RWPE1 (cell line): Measurements from ENCODE around the gene HCN1.

ENCODE experiments used
- CTCF ChIA-PET: fragments of 350-600 bp; sonication (Branson Sonifier 250); formaldehyde crosslinking; extraction: SDS; loops from one replicate; lab custom pipeline; 2021; lab: Yijun Ruan, JAX
- POLR2A ChIA-PET: fragments of 400-600 bp; formaldehyde crosslinking; extraction: SDS; loops from one replicate; lab custom pipeline; 2020; ENCODE audit warnings: antibody characterized with exemption; ENCODE audit not compliant: low non-redundant PET; lab: Yijun Ruan, JAX
- DNase-seq: peaks from one replicate; pipeline ENCODE4 v3.0.0; 2012; ENCODE audit warnings: low spot score
- H3K27ac ChIP-seq: fragments of 450-650 bp; 2 replicates; pipeline ENCODE4 v1.5.1; 2017
- TF ChIP-seq, protein P1 (sequence below): fragments of 450-650 bp; conservative IDR thresholded peaks from 2 replicates; pipeline ENCODE4 v1.5.1; 2017; ENCODE audit warnings: low read depth, mild to moderate bottlenecking

HCN1 gene

DNA sequence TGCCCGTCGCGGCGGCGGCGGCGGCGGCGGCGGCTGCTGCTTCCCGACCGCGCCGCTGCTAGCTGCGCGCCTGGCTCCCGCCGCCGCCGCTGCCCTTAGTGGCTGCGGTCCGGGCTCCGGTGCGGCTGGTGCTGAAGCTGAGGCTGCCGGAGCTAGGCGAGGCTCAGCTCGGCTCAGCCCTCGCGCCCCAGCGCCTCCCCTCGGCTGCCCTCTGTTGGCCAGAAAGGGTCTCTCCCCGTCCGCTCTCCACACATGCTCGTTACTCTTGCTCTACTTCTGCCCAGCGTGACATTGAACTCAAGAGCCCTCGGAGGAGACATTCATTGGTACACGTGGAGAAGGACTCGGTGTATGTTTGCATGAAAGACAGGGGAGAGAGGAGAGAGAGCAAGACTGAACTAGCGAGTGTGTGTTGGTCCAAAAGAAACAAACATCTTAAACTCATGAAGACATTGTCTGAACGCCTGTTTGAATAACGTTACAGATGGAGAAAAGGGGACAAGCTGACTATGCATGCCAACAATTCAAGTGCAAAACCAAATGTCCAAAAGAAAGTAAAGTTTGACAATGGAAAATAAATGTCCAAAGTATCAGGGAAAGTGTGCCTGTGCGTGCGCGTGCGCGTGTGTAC lies at the start of gene HCN1:
Gene HCN1, minus strand, starts transcription at position 175 of the 631 bp plus-strand sequence.
- ChIA-PET CTCF (interaction anchor here (0.6 to 1.9 kb wide), 4 partner anchors 30 to 980 kb away, joined by 3 to 11 read pairs (median 4); no protein-coding TSS in a partner anchor), POLR2A (no interaction called here)
- peak; percentile 69 for DNase-seq
- TF ChIP-seq, protein P1, sequence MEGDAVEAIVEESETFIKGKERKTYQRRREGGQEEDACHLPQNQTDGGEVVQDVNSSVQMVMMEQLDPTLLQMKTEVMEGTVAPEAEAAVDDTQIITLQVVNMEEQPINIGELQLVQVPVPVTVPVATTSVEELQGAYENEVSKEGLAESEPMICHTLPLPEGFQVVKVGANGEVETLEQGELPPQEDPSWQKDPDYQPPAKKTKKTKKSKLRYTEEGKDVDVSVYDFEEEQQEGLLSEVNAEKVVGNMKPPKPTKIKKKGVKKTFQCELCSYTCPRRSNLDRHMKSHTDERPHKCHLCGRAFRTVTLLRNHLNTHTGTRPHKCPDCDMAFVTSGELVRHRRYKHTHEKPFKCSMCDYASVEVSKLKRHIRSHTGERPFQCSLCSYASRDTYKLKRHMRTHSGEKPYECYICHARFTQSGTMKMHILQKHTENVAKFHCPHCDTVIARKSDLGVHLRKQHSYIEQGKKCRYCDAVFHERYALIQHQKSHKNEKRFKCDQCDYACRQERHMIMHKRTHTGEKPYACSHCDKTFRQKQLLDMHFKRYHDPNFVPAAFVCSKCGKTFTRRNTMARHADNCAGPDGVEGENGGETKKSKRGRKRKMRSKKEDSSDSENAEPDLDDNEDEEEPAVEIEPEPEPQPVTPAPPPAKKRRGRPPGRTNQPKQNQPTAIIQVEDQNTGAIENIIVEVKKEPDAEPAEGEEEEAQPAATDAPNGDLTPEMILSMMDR: peak; percentile 98
- no peak within 1 kb of the TSS for H3K27ac ChIP-seq

DNA sequence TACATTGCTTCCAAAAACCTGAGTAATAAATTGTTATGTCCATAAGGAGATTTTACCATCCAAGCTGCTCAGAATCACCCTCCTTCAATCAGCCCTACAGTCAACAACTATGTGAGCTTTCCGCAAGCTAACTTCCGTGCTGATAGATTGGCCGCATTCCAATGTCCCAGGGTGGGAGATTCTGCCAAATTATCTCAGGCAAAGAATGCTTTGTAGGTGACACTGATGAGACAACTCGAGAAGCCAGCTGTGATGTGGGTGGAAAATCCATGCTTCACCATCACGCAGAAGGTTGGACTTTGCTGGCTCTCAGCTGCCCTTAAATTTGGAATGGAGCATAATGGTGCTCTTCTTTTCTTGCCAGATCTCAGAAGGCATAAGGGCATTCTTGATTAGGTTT lies 44.9 kb upstream of the HCN1 start:
- POLR2A ChIA-PET: no interaction called here
- CTCF ChIA-PET: interaction anchor here (0.7 kb wide), 1 partner anchor 28 kb away, joined by 10 read pairs; no protein-coding TSS in a partner anchor
- no peak for DNase-seq

DNA sequence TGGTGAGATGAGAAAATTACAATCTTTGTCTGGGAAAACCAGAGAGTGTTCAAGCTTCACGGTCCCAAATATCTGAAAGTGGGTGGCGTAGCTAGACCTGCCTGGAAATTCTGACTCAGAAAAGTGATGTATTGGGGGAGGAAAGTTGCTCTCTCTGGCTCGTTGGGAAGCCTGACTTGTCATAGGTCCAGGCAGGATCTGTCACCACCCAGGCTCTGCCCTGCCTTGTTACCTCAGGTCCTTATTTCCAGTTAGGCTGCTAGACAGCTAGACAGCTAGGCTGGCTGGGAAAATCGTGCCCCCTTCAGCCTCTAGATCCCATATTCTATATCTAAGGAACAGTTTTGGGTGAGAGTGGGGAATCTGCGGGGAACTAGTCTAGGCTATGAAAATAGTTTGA lies 41.0 kb upstream of the HCN1 start:
- TF ChIP-seq, protein P1: no peak
- H3K27ac ChIP-seq: no peak overlapping the region
- DNase-seq: no peak
- ChIA-PET CTCF (no interaction called here), POLR2A (no interaction called here)

More for the DNA sequence above, 44.9 kb upstream of the HCN1 start:
- TF ChIP-seq, protein P1: no peak
- no peak overlapping the region for H3K27ac ChIP-seq

DNA sequence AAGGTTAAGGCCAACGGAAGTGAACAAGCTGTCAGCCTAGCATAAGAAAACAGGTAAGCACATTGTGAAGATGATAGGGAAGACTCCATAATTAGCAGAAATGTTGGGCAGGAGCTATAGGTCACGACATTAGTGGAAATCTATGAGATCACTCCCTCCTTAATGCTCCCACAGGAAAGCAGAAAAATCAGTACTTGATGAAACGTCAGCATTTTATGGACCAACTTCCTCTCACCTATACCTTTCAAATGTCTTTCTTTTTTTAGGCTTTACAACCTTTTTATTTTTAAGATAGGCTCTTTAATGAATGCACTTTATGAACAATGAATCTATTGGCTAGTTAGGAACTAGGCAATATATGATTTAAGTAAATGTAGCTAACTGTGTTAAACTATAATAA lies 29.4 kb upstream of the HCN1 start:
- H3K27ac ChIP-seq: no peak overlapping the region
- ChIA-PET POLR2A (no interaction called here), CTCF (interaction anchor here (0.7 to 1.0 kb wide), 2 partner anchors 687 to 951 kb away, joined by 3 to 5 read pairs; no protein-coding TSS in a partner anchor)
- TF ChIP-seq, protein P1: no peak
- DNase-seq: no peak

DNA sequence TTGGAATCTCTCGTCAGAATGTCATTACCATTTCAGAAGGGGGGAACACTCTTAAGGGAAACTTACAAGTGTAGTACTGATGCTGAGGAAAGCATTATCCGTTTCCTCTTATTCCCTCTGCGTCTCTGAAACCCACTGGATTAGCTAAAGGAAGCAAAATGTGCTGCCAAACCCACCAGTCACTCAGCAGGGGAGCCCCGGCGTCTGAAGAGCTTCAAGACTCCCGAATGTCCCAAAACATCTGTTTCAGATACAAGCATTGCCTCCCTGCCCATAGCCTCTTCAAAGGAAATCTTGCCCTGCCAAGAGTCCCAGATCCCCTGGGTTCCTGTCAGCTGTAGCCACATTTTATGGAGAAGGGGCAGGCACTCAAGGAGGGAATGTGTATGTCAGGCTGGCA lies 1.0 kb upstream of the HCN1 start:
- TF ChIP-seq, protein P1: no peak
- DNase-seq: no peak
- ChIA-PET CTCF (interaction anchor here (0.6 to 1.9 kb wide), 4 partner anchors 29 to 981 kb away, joined by 3 to 11 read pairs (median 4); no protein-coding TSS in a partner anchor), POLR2A (no interaction called here)
- no peak overlapping the region for H3K27ac ChIP-seq

DNA sequence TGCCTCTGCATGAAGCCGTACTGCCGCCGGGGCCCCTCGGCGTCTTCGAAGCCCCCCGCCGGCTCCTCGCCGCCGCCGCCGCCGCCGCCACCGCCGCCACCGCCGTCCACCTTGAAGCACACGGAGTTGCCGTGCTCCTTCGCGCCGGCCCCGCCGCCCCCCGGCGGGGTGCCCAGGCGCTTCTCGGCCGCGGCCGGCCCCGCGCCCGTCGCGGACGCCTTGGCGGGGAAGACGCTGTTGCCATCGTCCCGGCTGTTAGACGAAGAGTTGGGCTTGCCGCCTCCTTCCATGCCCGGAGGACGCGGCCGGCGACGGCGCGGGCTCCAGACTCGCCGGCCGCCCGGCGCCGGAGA lies 400 bp downstream of the HCN1 start:
- TF ChIP-seq, protein P1: no peak
- ChIA-PET CTCF (no interaction called here), POLR2A (no interaction called here)
- DNase-seq: no peak
- no peak overlapping the region for H3K27ac ChIP-seq
